ENCODE measurements around the gene SLC7A9.
"Not testable (repeated sequence)": the region's sequence is repeated elsewhere in the genome, so short reads cannot be mapped to it uniquely, and the experiment has no call there.

DNA sequence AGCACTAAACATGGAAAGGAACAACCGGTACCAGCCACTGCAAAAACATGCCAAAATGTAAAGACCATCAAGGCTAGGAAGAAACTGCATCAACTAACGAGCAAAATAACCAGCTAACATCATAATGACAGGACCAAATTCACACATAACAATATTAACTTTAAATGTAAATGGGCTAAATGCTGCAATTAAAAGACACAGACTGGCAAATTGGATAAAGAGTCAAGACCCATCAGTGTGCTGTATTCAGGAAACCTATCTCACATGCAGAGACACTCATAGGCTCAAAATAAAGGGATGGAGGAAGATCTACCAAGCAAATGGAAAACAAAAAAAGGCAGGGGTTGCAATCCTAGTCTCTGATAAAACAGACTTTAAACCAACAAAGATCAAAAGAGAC is 21.5 kb downstream of the SLC7A9 start:
- not testable (repeated sequence) for TF ChIP-seq JUN (IDR thresholded peaks at IDR 0.05); POLR2A (IDR thresholded peaks at IDR 0.05; ENCODE audit: low read length); EHMT2 (IDR thresholded peaks at IDR 0.05; ENCODE audit: low read depth); EP300 (IDR thresholded peaks at IDR 0.05); CTCF (IDR thresholded peaks at IDR 0.05)
